Esophagus squamous epithelium (tissue), 5 donors: ENCODE measurements around the gene ARID5B. TPM values are rescaled to one million over a fixed set of nuclear protein-coding genes. Genes with fewer than 3 reads are reported as not detected.

Experiments used
- DNase-seq: peaks from one replicate; lab custom pipeline; 2025; lab: John Stamatoyannopoulos, UW
- H3K27ac ChIP-seq, 4 donors: fragments of 200-600 bp; sonication (generic); one replicate each; pipeline ENCODE4 v1.5.1; 2016 to 2019; ENCODE audit warnings: mild to moderate bottlenecking in 1 of 4
- H3K27me3 ChIP-seq, 4 donors: fragments of 200-600 bp; sonication (generic); 1 replicate in 3 of 4; 2 replicates in 1 of 4; pipeline versions ENCODE4 v1.5.1 to v1.6.0; 2017 to 2021; ENCODE audit warnings: antibody characterized with exemption in 1 of 4
- H3K36me3 ChIP-seq, 3 donors: fragments of 200-600 bp; sonication (generic); one replicate each; pipeline ENCODE4 v1.5.1; 2016 to 2019
- H3K4me1 ChIP-seq, 3 donors: fragments of 200-600 bp; sonication (generic); one replicate each; pipeline ENCODE4 v1.5.1; 2017 to 2019
- H3K4me3 ChIP-seq, 4 donors: fragments of 200-600 bp; sonication (generic); 1 replicate in 3 of 4; 2 replicates in 1 of 4; pipeline ENCODE4 v1.5.1; 2016 to 2019; ENCODE audit warnings: mild to moderate bottlenecking in 2 of 4, moderate library complexity in 1 of 4
- H3K9me3 ChIP-seq, 3 donors: fragments of 200-600 bp; sonication (generic); one replicate each; pipeline ENCODE4 v1.5.1; 2016 to 2019
- CTCF ChIP-seq, 6 experiments: fragments of 450-650 bp in 4 of 6; fragments of 200-600 bp in 2 of 6; sonication (generic) in 2 of 6; IDR thresholded peaks; one replicate each; pipeline ENCODE4 v1.5.1; 2016 to 2019; ENCODE audit warnings: antibody characterized with exemption in 6 of 6, mild to moderate bottlenecking in 4 of 6, moderate library complexity in 4 of 6
- POLR2A ChIP-seq, 4 donors: fragments of 450-650 bp; IDR thresholded peaks; one replicate each; pipeline ENCODE4 v1.6.1; 2017; ENCODE audit warnings: antibody characterized with exemption in 4 of 4, mild to moderate bottlenecking in 4 of 4, moderate library complexity in 3 of 4
- WGBS, 2 donors: methylation state at CpG; one replicate each; pipeline ENCODE4 v1.1.5; 2018; 5-methylcytosine and 5-hydroxymethylcytosine counted together
- intact Hi-C: fragments of 100-400 bp; cut with DNase I; formaldehyde crosslinking; loops from one replicate; pipeline ENCODE4 v1.15.0; 2022
- total RNA-seq, 4 donors: library from RNA; depleted of rRNA; stranded (reverse); fragments of >200 nt; gene quantifications; one replicate each; pipeline ENCODE4 v1.1.0, GENCODE V29; 2016
- donor health status: DM: yes; HTN: yes; CAD: no.

The ARID5B gene
- total RNA-seq, 4 donors from 2014 or later, result 18.0 to 38.1 (median 30.2) TPM

GRCh38 chr10:61993711-61994401 is 92.4 kb downstream of the ARID5B start:
- H3K4me1 ChIP-seq, result peaks cover 10 to 47% (median 35%) of the 10 kb centered on the region in 3 donors
- H3K36me3 ChIP-seq, result peaks cover 0 to 4% (median 0%) of the 10 kb centered on the region in 3 donors
- peak overlapping the region in 3 of 4 donors; percentile 9 to 53 (median 13) for H3K4me3 ChIP-seq
- no peak for TF ChIP-seq POLR2A (IDR thresholded peaks at IDR 0.05)
- peak in 2 of 6 experiments; percentile 9 to 16 for TF ChIP-seq CTCF (IDR thresholded peaks at IDR 0.05)
- no peak for DNase-seq
- H3K27me3 ChIP-seq, result no peaks in the 10 kb centered on the region
- peak overlapping the region; percentile 66 to 91 (median 84) for H3K27ac ChIP-seq
- no peaks in the 10 kb centered on the region for H3K9me3 ChIP-seq
- intact Hi-C loops, result no loop called here
- 16 to 23% methylated on average over 6 of the region's 6 CpGs for WGBS, 2 donors

GRCh38 chr10:61994405-61995219 is 93.1 kb downstream of the ARID5B start:
- peak overlapping the region; percentile 66 to 91 (median 84) for H3K27ac ChIP-seq
- 39 to 53% methylated on average over 7 of the region's 7 CpGs for WGBS, 2 donors
- intact Hi-C loops, result no loop called here
- TF ChIP-seq CTCF (IDR thresholded peaks at IDR 0.05), result no peak
- no peak for TF ChIP-seq POLR2A (IDR thresholded peaks at IDR 0.05)
- H3K36me3 ChIP-seq, result peaks cover 0 to 4% (median 0%) of the 10 kb centered on the region in 3 donors
- no peaks in the 10 kb centered on the region for H3K27me3 ChIP-seq
- peak overlapping the region in 2 of 4 donors; percentile 9 to 13 for H3K4me3 ChIP-seq
- peaks cover 10 to 47% (median 35%) of the 10 kb centered on the region in 3 donors for H3K4me1 ChIP-seq
- no peak for DNase-seq
- H3K9me3 ChIP-seq, result no peaks in the 10 kb centered on the region

GRCh38 chr10:61995220-61995503 is 93.7 kb downstream of the ARID5B start:
- DNase-seq, result no peak
- 45 to 46% methylated on average over 3 of the region's 3 CpGs for WGBS, 2 donors
- no peak overlapping the region for H3K4me3 ChIP-seq
- intact Hi-C loops, result no loop called here
- H3K27me3 ChIP-seq, result no peaks in the 10 kb centered on the region
- H3K4me1 ChIP-seq, result peaks cover 10 to 47% (median 35%) of the 10 kb centered on the region in 3 donors
- H3K36me3 ChIP-seq, result peaks cover 0 to 8% (median 0%) of the 10 kb centered on the region in 3 donors
- H3K27ac ChIP-seq, result peak overlapping the region; percentile 66 to 91 (median 84)
- H3K9me3 ChIP-seq, result no peaks in the 10 kb centered on the region
- TF ChIP-seq POLR2A (IDR thresholded peaks at IDR 0.05) (no peak), CTCF (IDR thresholded peaks at IDR 0.05) (no peak)

- H3K4me3 ChIP-seq, result no peak overlapping the region
- intact Hi-C loops, result no loop called here
- DNase-seq, result no peak
- peaks cover 0 to 29% (median 19%) of the 10 kb centered on the region in 3 donors for H3K4me1 ChIP-seq
- peaks cover 0 to 26% (median 0%) of the 10 kb centered on the region in 3 donors for H3K36me3 ChIP-seq
- WGBS, 2 donors, result 77 to 93% methylated on average over 1 of the region's 1 CpG
- H3K27me3 ChIP-seq, result no peaks in the 10 kb centered on the region
- no peak overlapping the region for H3K27ac ChIP-seq
- no peak for TF ChIP-seq POLR2A (IDR thresholded peaks at IDR 0.05)
- no peak for TF ChIP-seq CTCF (IDR thresholded peaks at IDR 0.05)
- no peaks in the 10 kb centered on the region for H3K9me3 ChIP-seq
Measured at GRCh38 chr10:61998937-61999336, 97.4 kb downstream of the ARID5B start.
